Ovary (tissue), 3 donors: ENCODE measurements around the gene S100A6.
"Not testable (repeated sequence)": the region's sequence is repeated elsewhere in the genome, so short reads cannot be mapped to it uniquely, and the experiment has no call there.

Experiments used
- POLR2A ChIP-seq: fragments of 450-650 bp; IDR thresholded peaks from one replicate; pipeline ENCODE4 v1.6.1; 2017; ENCODE audit warnings: antibody characterized with exemption, mild to moderate bottlenecking, moderate library complexity
- TF ChIP-seq, protein P1 (sequence below), 3 donors: fragments of 450-650 bp in 2 of 3; fragments of 200-600 bp in 1 of 3; IDR thresholded peaks; one replicate each; pipeline versions ENCODE4 v1.5.1 to v1.8.0; 2016 to 2022; ENCODE audit warnings: antibody characterized with exemption in 3 of 3, mild to moderate bottlenecking in 1 of 3
- donor health status: DM: no; HTN: no; CAD: no.

DNA sequence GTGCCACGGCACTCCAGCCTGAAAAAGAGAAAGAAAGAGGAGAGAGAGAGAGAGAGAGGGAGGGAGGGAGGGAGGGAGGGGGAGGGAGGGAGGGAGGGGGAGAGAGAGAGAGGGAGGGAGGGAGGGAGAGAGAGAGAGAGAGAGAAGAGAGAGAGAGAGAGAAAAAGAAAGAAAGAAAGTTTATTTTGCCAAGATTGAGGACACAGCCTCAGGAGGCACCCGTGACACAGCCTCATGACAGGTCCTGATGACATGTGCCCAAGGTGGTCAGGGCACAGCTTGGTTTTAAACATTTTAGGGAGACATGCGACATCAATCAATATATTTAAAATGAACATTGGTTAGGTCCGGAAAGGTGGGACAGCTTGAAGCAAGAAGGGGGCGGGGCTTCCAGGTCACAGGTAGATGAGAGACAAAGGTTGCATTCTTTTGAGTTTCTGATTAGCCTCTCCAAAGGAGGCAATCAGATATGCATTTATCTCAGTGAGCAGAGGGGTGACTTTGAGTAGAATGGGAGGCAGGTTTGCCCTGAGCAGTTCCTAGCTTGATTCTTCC, 15.6 kb downstream of the S100A6 start:
- TF ChIP-seq POLR2A: not testable (repeated sequence)
- TF ChIP-seq, protein P1, sequence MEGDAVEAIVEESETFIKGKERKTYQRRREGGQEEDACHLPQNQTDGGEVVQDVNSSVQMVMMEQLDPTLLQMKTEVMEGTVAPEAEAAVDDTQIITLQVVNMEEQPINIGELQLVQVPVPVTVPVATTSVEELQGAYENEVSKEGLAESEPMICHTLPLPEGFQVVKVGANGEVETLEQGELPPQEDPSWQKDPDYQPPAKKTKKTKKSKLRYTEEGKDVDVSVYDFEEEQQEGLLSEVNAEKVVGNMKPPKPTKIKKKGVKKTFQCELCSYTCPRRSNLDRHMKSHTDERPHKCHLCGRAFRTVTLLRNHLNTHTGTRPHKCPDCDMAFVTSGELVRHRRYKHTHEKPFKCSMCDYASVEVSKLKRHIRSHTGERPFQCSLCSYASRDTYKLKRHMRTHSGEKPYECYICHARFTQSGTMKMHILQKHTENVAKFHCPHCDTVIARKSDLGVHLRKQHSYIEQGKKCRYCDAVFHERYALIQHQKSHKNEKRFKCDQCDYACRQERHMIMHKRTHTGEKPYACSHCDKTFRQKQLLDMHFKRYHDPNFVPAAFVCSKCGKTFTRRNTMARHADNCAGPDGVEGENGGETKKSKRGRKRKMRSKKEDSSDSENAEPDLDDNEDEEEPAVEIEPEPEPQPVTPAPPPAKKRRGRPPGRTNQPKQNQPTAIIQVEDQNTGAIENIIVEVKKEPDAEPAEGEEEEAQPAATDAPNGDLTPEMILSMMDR (IDR thresholded peaks at IDR 0.05): not testable (repeated sequence)
